Measurements from ENCODE around the gene DSN1. TPM values are rescaled to one million over a fixed set of nuclear protein-coding genes. Genes with fewer than 3 reads are reported as not detected.

Gene DSN1
- polyA plus RNA-seq, 2 of the 4 experiments (the other 2 are of a cell fraction): 38.2 to 41.3 TPM

DNA sequence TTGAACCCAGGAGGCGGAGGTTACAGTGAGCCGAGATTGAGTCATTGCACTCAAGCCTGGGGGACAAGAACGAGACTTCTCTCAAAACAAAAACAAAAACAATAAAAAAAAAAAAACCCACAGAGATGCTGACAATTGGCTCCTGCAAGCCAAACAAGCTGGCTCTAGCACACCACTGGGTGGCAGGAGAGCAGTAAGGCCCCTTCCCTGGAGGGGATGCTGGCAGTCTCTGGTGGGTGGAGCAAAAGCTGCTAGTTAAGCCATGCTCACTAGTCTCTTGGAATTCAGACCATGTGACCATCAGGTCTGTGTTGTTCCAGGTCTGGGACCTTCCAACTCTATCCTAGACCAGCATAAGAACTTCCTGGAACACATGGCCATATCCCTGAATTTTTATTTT is 18.9 kb upstream of the DSN1 start (continued):
- TF ChIP-seq EHF (CRISPR knock-in tag; IDR thresholded peaks at IDR 0.05): no peak

DNA sequence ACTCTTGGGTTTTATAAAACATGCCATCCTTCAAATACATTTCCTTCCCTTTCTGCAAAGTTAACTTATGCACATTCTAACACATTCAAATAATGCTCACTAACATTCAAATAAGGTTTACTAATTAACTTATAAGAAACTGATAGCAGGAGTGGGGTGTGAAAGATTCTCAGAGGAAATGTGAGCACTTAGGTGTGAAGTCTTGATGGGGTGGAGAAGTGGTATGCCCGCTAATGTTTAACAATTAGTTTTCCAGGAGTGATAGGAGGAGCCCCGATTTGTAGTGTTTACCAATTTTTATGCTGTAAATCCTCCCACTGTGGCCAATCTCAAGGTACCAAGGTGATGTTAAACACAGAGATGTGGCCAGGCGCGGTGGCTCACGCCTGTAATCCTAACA is 18.3 kb upstream of the DSN1 start:
- FAIRE-seq (no peak), ATAC-seq (no peak), DNase-seq (ENCODE audit: low read depth in 1 of 2, low spot score in 1 of 2) (no peak)
- H3K9me3 ChIP-seq: no peaks in the 10 kb centered on the region
- WGBS (ENCODE audit: missing lambda C conversion rate): 87% methylated on average over 5 of the region's 5 CpGs
- H3K4me1 ChIP-seq: no peaks in the 10 kb centered on the region
- no peak for TF ChIP-seq RARB (CRISPR knock-in tag; IDR thresholded peaks at IDR 0.05)
- TF ChIP-seq MAZ (IDR thresholded peaks at IDR 0.05; ENCODE audit: borderline replicate concordance, low read depth, low read length): no peak
- no peak for TF ChIP-seq TFCP2L1 (CRISPR knock-in tag; IDR thresholded peaks at IDR 0.05)
- TF ChIP-seq JUN (IDR thresholded peaks at IDR 0.05): no peak
- no peak for TF ChIP-seq POLR2A (IDR thresholded peaks at IDR 0.05; ENCODE audit: low read length)
- TF ChIP-seq EHF (CRISPR knock-in tag; IDR thresholded peaks at IDR 0.05): no peak
- no peak for TF ChIP-seq HOXB13 (CRISPR knock-in tag; IDR thresholded peaks at IDR 0.05; ENCODE audit: low read depth)
- no peak for TF ChIP-seq HDAC2 (IDR thresholded peaks at IDR 0.05)
- no peak for TF ChIP-seq FOSB (CRISPR knock-in tag; IDR thresholded peaks at IDR 0.05)
- no peak for TF ChIP-seq RNF2 (IDR thresholded peaks at IDR 0.05; ENCODE audit: borderline replicate concordance, low read depth)
- TF ChIP-seq CHD2 (IDR thresholded peaks at IDR 0.05; ENCODE audit: low read length, partially characterized antibody): no peak
- TF ChIP-seq, protein P1, sequence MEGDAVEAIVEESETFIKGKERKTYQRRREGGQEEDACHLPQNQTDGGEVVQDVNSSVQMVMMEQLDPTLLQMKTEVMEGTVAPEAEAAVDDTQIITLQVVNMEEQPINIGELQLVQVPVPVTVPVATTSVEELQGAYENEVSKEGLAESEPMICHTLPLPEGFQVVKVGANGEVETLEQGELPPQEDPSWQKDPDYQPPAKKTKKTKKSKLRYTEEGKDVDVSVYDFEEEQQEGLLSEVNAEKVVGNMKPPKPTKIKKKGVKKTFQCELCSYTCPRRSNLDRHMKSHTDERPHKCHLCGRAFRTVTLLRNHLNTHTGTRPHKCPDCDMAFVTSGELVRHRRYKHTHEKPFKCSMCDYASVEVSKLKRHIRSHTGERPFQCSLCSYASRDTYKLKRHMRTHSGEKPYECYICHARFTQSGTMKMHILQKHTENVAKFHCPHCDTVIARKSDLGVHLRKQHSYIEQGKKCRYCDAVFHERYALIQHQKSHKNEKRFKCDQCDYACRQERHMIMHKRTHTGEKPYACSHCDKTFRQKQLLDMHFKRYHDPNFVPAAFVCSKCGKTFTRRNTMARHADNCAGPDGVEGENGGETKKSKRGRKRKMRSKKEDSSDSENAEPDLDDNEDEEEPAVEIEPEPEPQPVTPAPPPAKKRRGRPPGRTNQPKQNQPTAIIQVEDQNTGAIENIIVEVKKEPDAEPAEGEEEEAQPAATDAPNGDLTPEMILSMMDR (IDR thresholded peaks at IDR 0.05): no peak
- POLR2A ChIA-PET: no interaction called here
- H3K4me2 ChIP-seq: no peak overlapping the region
- no peak overlapping the region for H3K4me3 ChIP-seq
- H3K27ac ChIP-seq: no peak overlapping the region
- CTCF ChIA-PET: interaction anchor here (0.8 to 4.8 kb wide), 9 partner anchors 11 to 100 kb away, joined by 3 to 21 read pairs (median 3); partner anchors contain the start of gene DSN1

DNA sequence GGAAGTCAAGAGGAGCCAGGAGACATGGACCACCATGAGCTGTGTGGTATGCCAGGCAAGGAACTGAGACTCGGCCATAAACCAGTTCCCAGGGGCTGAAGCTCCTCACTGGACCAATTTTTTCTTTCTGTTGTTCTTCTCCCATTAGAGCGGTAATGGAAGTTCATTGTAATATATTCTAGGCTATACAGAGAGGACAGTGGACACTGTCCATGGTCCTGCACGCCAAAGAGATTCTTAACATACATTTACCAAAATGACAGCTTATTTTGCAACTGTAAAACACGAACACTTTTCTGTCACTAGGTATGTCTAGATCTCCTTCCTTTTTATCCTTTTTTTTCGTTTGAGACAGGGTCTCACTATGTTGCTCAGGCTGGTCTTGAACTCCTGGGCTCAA is 13.1 kb upstream of the DSN1 start:
- no peak for FAIRE-seq
- Histone ChIP-seq H3K4me1 (no peaks in the 10 kb centered on the region), H3K27ac (no peak overlapping the region), H3K4me3 (no peak overlapping the region), H3K9me3 (no peaks in the 10 kb centered on the region), H3K4me2 (no peak overlapping the region)
- ChIA-PET CTCF (interaction anchor here (0.7 to 5.2 kb wide), 8 partner anchors 9 to 181 kb away, joined by 3 to 33 read pairs (median 4); partner anchors contain the start of genes DSN1 and RAB5IF), POLR2A (no interaction called here)
- no peak for DNase-seq (ENCODE audit: low read depth in 1 of 2, low spot score in 1 of 2)
- no peak for ATAC-seq
- TF ChIP-seq HOXB5 (CRISPR knock-in tag; IDR thresholded peaks at IDR 0.05): no peak
- TF ChIP-seq, protein P2, sequence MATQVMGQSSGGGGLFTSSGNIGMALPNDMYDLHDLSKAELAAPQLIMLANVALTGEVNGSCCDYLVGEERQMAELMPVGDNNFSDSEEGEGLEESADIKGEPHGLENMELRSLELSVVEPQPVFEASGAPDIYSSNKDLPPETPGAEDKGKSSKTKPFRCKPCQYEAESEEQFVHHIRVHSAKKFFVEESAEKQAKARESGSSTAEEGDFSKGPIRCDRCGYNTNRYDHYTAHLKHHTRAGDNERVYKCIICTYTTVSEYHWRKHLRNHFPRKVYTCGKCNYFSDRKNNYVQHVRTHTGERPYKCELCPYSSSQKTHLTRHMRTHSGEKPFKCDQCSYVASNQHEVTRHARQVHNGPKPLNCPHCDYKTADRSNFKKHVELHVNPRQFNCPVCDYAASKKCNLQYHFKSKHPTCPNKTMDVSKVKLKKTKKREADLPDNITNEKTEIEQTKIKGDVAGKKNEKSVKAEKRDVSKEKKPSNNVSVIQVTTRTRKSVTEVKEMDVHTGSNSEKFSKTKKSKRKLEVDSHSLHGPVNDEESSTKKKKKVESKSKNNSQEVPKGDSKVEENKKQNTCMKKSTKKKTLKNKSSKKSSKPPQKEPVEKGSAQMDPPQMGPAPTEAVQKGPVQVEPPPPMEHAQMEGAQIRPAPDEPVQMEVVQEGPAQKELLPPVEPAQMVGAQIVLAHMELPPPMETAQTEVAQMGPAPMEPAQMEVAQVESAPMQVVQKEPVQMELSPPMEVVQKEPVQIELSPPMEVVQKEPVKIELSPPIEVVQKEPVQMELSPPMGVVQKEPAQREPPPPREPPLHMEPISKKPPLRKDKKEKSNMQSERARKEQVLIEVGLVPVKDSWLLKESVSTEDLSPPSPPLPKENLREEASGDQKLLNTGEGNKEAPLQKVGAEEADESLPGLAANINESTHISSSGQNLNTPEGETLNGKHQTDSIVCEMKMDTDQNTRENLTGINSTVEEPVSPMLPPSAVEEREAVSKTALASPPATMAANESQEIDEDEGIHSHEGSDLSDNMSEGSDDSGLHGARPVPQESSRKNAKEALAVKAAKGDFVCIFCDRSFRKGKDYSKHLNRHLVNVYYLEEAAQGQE (IDR thresholded peaks at IDR 0.05): peak; percentile 74
- WGBS (ENCODE audit: missing lambda C conversion rate): 81% methylated on average over 5 of the region's 5 CpGs

DNA sequence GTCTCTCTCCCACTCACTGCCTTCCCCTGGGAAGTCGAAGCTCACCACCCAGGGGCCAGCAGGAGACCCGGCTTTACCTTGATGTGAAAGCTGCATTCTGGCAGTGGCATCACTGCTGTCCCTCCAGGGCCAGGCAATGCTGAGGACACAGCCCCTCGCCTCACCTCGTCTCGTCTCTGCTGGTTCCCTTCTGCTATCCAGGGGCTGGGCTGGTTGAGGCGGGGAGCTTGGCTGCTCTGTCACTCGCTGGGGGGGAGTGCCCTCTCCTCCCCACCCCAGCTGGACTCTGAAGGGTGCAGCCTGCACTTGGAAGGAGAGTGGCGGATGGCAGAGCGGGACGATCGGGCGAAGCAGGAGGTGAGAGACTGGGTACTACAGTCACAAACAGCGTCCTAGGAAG is 12.7 kb upstream of the DSN1 start:
- Histone ChIP-seq H3K27ac (no peak overlapping the region), H3K4me1 (no peaks in the 10 kb centered on the region), H3K4me3 (no peak overlapping the region), H3K4me2 (no peak overlapping the region), H3K9me3 (no peaks in the 10 kb centered on the region)
- no peak for ATAC-seq
- CTCF ChIA-PET: interaction anchor here (0.7 to 5.2 kb wide), 7 partner anchors 9 to 181 kb away, joined by 3 to 33 read pairs (median 4); partner anchors contain the start of genes DSN1 and RAB5IF
- no peak for DNase-seq (ENCODE audit: low read depth in 1 of 2, low spot score in 1 of 2)
- no peak for FAIRE-seq
- 96% methylated on average over 13 of the region's 13 CpGs for WGBS (ENCODE audit: missing lambda C conversion rate)
- POLR2A ChIA-PET: no interaction called here
- TF ChIP-seq, protein P3, sequence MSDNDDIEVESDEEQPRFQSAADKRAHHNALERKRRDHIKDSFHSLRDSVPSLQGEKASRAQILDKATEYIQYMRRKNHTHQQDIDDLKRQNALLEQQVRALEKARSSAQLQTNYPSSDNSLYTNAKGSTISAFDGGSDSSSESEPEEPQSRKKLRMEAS (IDR thresholded peaks at IDR 0.05): no peak
- TF ChIP-seq, protein P4, sequence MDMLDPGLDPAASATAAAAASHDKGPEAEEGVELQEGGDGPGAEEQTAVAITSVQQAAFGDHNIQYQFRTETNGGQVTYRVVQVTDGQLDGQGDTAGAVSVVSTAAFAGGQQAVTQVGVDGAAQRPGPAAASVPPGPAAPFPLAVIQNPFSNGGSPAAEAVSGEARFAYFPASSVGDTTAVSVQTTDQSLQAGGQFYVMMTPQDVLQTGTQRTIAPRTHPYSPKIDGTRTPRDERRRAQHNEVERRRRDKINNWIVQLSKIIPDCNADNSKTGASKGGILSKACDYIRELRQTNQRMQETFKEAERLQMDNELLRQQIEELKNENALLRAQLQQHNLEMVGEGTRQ (IDR thresholded peaks at IDR 0.05): no peak
- TF ChIP-seq HEYL (CRISPR knock-in tag; IDR thresholded peaks at IDR 0.05) (no peak), ZFP36 (IDR thresholded peaks at IDR 0.05; ENCODE audit: borderline replicate concordance, partially characterized antibody) (no peak), EHF (CRISPR knock-in tag; IDR thresholded peaks at IDR 0.05) (no peak), HOXA7 (CRISPR knock-in tag; IDR thresholded peaks at IDR 0.05) (no peak), RCOR1 (IDR thresholded peaks at IDR 0.05; ENCODE audit: low read depth, low read length) (no peak), GATA3 (IDR thresholded peaks at IDR 0.05; ENCODE audit: borderline replicate concordance) (no peak)
- TF ChIP-seq, protein P5, sequence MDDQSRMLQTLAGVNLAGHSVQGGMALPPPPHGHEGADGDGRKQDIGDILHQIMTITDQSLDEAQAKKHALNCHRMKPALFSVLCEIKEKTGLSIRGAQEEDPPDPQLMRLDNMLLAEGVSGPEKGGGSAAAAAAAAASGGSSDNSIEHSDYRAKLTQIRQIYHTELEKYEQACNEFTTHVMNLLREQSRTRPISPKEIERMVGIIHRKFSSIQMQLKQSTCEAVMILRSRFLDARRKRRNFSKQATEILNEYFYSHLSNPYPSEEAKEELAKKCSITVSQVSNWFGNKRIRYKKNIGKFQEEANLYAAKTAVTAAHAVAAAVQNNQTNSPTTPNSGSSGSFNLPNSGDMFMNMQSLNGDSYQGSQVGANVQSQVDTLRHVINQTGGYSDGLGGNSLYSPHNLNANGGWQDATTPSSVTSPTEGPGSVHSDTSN (IDR thresholded peaks at IDR 0.05): no peak
- TF ChIP-seq, protein P2 (IDR thresholded peaks at IDR 0.05): no peak
